H9 (cell line): ENCODE results near the gene KCNMA1. TPM values are rescaled to one million over a fixed set of nuclear protein-coding genes. Genes with fewer than 3 reads are reported as not detected.
A peak's percentile ranks its signal among the peaks of the same experiment; 100 is the strongest.

Experiments used
- DNase-seq: peaks from one replicate; pipeline ENCODE4 v3.0.0-alpha.2; 2017
- H2AFZ ChIP-seq: one replicate; pipeline ENCODE4 v1.6.1; 2013; ENCODE audit warnings: mild to moderate bottlenecking, low read length, control low read depth, moderate library complexity
- H2AK5ac ChIP-seq: 2 replicates; pipeline ENCODE4 v1.6.1; 2013; ENCODE audit warnings: low read length, control low read depth, mixed read lengths; ENCODE audit not compliant: insufficient read length
- H2BK120ac ChIP-seq: one replicate; pipeline ENCODE4 v1.6.1; 2013; ENCODE audit warnings: low read depth, mild to moderate bottlenecking, low read length, control low read depth, inconsistent platforms; ENCODE audit not compliant: poor library complexity, severe bottlenecking
- H2BK12ac ChIP-seq: 2 replicates; pipeline ENCODE4 v1.6.1; 2013; ENCODE audit warnings: low read length, control low read depth, mixed read lengths, low read depth; ENCODE audit not compliant: insufficient read length
- H2BK15ac ChIP-seq: 2 replicates; pipeline ENCODE4 v1.6.1; 2013; ENCODE audit warnings: low read depth, low read length, control low read depth
- H2BK20ac ChIP-seq: one replicate; pipeline ENCODE4 v1.6.1; 2013; ENCODE audit warnings: low read depth, mild to moderate bottlenecking, low read length, control low read depth, inconsistent platforms; ENCODE audit not compliant: poor library complexity, severe bottlenecking
- H2BK5ac ChIP-seq: 2 replicates; pipeline ENCODE4 v1.6.1; 2013; ENCODE audit warnings: low read length, control low read depth, mixed read lengths; ENCODE audit not compliant: insufficient read length
- H3K14ac ChIP-seq: 2 replicates; pipeline ENCODE4 v1.6.1; 2013; ENCODE audit warnings: low read length, control low read depth; ENCODE audit not compliant: insufficient read depth
- H3K18ac ChIP-seq: 2 replicates; pipeline ENCODE4 v1.6.1; 2013; ENCODE audit warnings: low read depth, mild to moderate bottlenecking, mixed read lengths, low read length, control low read depth; ENCODE audit not compliant: insufficient read length
- H3K23ac ChIP-seq: 2 replicates; pipeline ENCODE4 v1.6.1; 2013; ENCODE audit warnings: low read length, control low read depth, mixed read lengths, low read depth; ENCODE audit not compliant: insufficient read length
- H3K23me2 ChIP-seq: 2 replicates; pipeline ENCODE4 v1.6.1; 2013; ENCODE audit warnings: low read depth, mild to moderate bottlenecking, mixed read lengths, low read length, control low read depth; ENCODE audit not compliant: insufficient read length, poor library complexity, severe bottlenecking
- H3K27ac ChIP-seq: 2 replicates; pipeline ENCODE4 v1.5.1; 2013; ENCODE audit warnings: low read length, control low read depth, mixed read lengths, low read depth; ENCODE audit not compliant: insufficient read length
- H3K27me3 ChIP-seq: 2 replicates; pipeline ENCODE4 v1.6.1; 2013; ENCODE audit warnings: low read length, control low read depth, inconsistent platforms; ENCODE audit not compliant: insufficient read depth
- H3K4ac ChIP-seq: 2 replicates; pipeline ENCODE4 v1.6.1; 2013; ENCODE audit warnings: low read depth, mild to moderate bottlenecking, control low read depth, inconsistent platforms, low read length, moderate library complexity
- H3K4me1 ChIP-seq: 2 replicates; pipeline ENCODE4 v1.6.1; 2013; ENCODE audit warnings: low read length, control low read depth, inconsistent platforms; ENCODE audit not compliant: insufficient read depth
- H3K4me2 ChIP-seq: 2 replicates; pipeline ENCODE4 v1.6.1; 2013; ENCODE audit warnings: low read length, control low read depth, mixed read lengths; ENCODE audit not compliant: insufficient read length, insufficient read depth
- H3K56ac ChIP-seq: 2 replicates; pipeline ENCODE4 v1.6.1; 2013; ENCODE audit warnings: low read depth, mild to moderate bottlenecking, mixed read lengths, low read length, control low read depth; ENCODE audit not compliant: insufficient read length
- H3K79me1 ChIP-seq: 2 replicates; pipeline ENCODE4 v1.6.1; 2013; ENCODE audit warnings: low read depth, mild to moderate bottlenecking, moderate library complexity, low read length, control low read depth, inconsistent platforms; ENCODE audit not compliant: insufficient read depth, poor library complexity, severe bottlenecking
- H3K79me2 ChIP-seq: 2 replicates; pipeline ENCODE4 v1.6.1; 2013; ENCODE audit warnings: low read length, control low read depth, inconsistent platforms; ENCODE audit not compliant: insufficient read depth
- H3K9ac ChIP-seq: 2 replicates; pipeline ENCODE4 v1.6.1; 2013; ENCODE audit warnings: low read length, control low read depth, mixed read lengths; ENCODE audit not compliant: insufficient read length; ENCODE audit errors: extremely low read depth
- H3K9me3 ChIP-seq: one replicate; pipeline ENCODE4 v1.6.1; 2013; ENCODE audit warnings: low read depth, low read length, inconsistent platforms; ENCODE audit not compliant: control insufficient read depth
- H3T11ph ChIP-seq: one replicate; pipeline ENCODE4 v1.6.1; 2013; ENCODE audit warnings: mild to moderate bottlenecking, low read length, control low read depth, inconsistent platforms
- H4K20me1 ChIP-seq: one replicate; pipeline ENCODE4 v1.6.1; 2013; ENCODE audit not compliant: control insufficient read depth, insufficient read length, insufficient read depth
- H4K5ac ChIP-seq: 2 replicates; pipeline ENCODE4 v1.6.1; 2013; ENCODE audit warnings: low read depth, mild to moderate bottlenecking, mixed read lengths, low read length, control low read depth; ENCODE audit not compliant: insufficient read length
- H4K8ac ChIP-seq: replicated peaks from 2 replicates; pipeline ENCODE4 v1.6.1; 2013; ENCODE audit warnings: low read length, control low read depth, mixed read lengths, low read depth; ENCODE audit not compliant: insufficient read length
- H4K91ac ChIP-seq: 2 replicates; pipeline ENCODE4 v1.6.1; 2013; ENCODE audit warnings: low read depth, mild to moderate bottlenecking, moderate library complexity, mixed read lengths, low read length, control low read depth; ENCODE audit not compliant: insufficient read length
- H3K27ac Mint-ChIP-seq, 3 experiments: 2 replicates in 2 of 3; 3 replicates in 1 of 3; pipeline ENCODE4 v1.8.0; 2020 to 2021; ENCODE audit warnings: mixed read lengths in 3 of 3, mild to moderate bottlenecking in 1 of 3, moderate library complexity in 1 of 3
- H3K27me3 Mint-ChIP-seq: 2 replicates; pipeline ENCODE4 v1.8.0; 2021; ENCODE audit warnings: low read depth, mild to moderate bottlenecking, moderate library complexity, mixed read lengths
- H3K36me3 Mint-ChIP-seq, 3 experiments: 2 replicates in 2 of 3; 3 replicates in 1 of 3; pipeline ENCODE4 v1.8.0; 2020 to 2021; ENCODE audit warnings: low read depth in 3 of 3, mixed read lengths in 3 of 3; ENCODE audit not compliant: insufficient read depth in 1 of 3
- H3K4me1 Mint-ChIP-seq, 2 experiments: 2 replicates each; pipeline ENCODE4 v1.8.0; 2020; ENCODE audit warnings: mixed read lengths in 2 of 2
- H3K4me3 Mint-ChIP-seq, 2 experiments: 2 replicates in 1 of 2; 3 replicates in 1 of 2; pipeline ENCODE4 v1.8.0; 2020 to 2021; ENCODE audit warnings: mild to moderate bottlenecking in 2 of 2, mixed read lengths in 2 of 2, moderate library complexity in 1 of 2
- H3K9me3 Mint-ChIP-seq, 2 experiments: 2 replicates in 1 of 2; 3 replicates in 1 of 2; pipeline ENCODE4 v1.8.0; 2020; ENCODE audit warnings: mild to moderate bottlenecking in 2 of 2, mixed read lengths in 2 of 2, moderate library complexity in 1 of 2
- CTCF ChIP-seq: fragments of 200-600 bp; sonication (generic); conservative IDR thresholded peaks from 3 replicates; pipeline ENCODE4 v1.8.0; 2021; ENCODE audit warnings: antibody characterized with exemption, mild to moderate bottlenecking
- WGBS: extraction: QIAGEN DNeasy Blood & Tissue Kit; methylation state at CpG from one replicate; pipeline ENCODE4 v1.1.7; 2013; ENCODE audit warnings: missing lambda C conversion rate, low lambda C conversion rate, mixed read lengths; ENCODE audit not compliant: insufficient read length; ENCODE audit errors: extremely low coverage; 5-methylcytosine and 5-hydroxymethylcytosine counted together
- total RNA-seq: library from RNA; stranded (reverse); gene quantifications from 2 replicates; pipeline ENCODE4 v1.2.1, GENCODE V29; 2021

The KCNMA1 gene
- total RNA-seq, 1 experiment from 2014 or later, result 2.0 TPM

- no peak overlapping the region for H3K9ac ChIP-seq
- H2BK20ac ChIP-seq, result no peak overlapping the region
These were observed 126.0 kb downstream of the KCNMA1 start for GRCh38 chr10:77511498-77512218.

More at GRCh38 chr10:77511498-77512218, 126.0 kb downstream of the KCNMA1 start:
- Histone ChIP-seq H3K56ac (no peak overlapping the region), H3K23ac (no peak overlapping the region), H2BK5ac (no peak overlapping the region), H2AFZ (no peak overlapping the region), H3K79me2 (no peaks in the 10 kb centered on the region), H3K18ac (no peak overlapping the region), H3T11ph (no peak overlapping the region), H4K5ac (no peak overlapping the region), H2BK120ac (no peak overlapping the region), H3K27me3 (no peaks in the 10 kb centered on the region), H3K79me1 (no peaks in the 10 kb centered on the region), H2BK12ac (no peak overlapping the region), H3K14ac (no peak overlapping the region), H4K91ac (no peak overlapping the region), H4K20me1 (no peaks in the 10 kb centered on the region), H2BK15ac (no peak overlapping the region), H3K23me2 (no peaks in the 10 kb centered on the region), H4K8ac (no peak overlapping the region), H2AK5ac (no peak overlapping the region), H3K27ac (no peak overlapping the region), H3K9me3 (no peaks in the 10 kb centered on the region), H3K4me2 (no peak overlapping the region), H3K4ac (no peak overlapping the region), H3K4me1 (no peaks in the 10 kb centered on the region)
- 0 out of 7 replicates have a peak overlapping the region, but pooled peaks of 1 of the 3 experiments have one; percentile 5 for H3K27ac Mint-ChIP-seq
- no CpG with 5 or more reads among the region's 6 CpGs for WGBS
- peaks cover 3% of the 10 kb centered on the region; the same call in 1 of the 2 replicates for H3K27me3 Mint-ChIP-seq
- peaks cover 18 to 34% of the 10 kb centered on the region in 2 experiments for H3K4me1 Mint-ChIP-seq
- no peak overlapping the region for H3K4me3 Mint-ChIP-seq
- H3K36me3 Mint-ChIP-seq, result no peaks in the 10 kb centered on the region
- TF ChIP-seq CTCF, result no peak
- no peak for DNase-seq
- no peaks in the 10 kb centered on the region for H3K9me3 Mint-ChIP-seq
